Measurements from ENCODE around the gene DENND1A. TPM values are rescaled to one million over a fixed set of nuclear protein-coding genes. Genes with fewer than 3 reads are reported as not detected.

Gene DENND1A
- total RNA-seq, 1 experiment from 2014 or later: 19.7 TPM

- H3K27me3 ChIP-seq (ENCODE audit: control insufficient read depth, insufficient read depth, low read length): no peaks in the 10 kb centered on the region
- POLR2A ChIA-PET: interaction anchor here (0.6 kb wide), 1 partner anchor 9 kb away, joined by 4 read pairs; no protein-coding TSS in a partner anchor
- CTCF ChIA-PET: no interaction called here
Measured at GRCh38 chr9:123622711-123623241, 307.1 kb downstream of the DENND1A start.

DNA sequence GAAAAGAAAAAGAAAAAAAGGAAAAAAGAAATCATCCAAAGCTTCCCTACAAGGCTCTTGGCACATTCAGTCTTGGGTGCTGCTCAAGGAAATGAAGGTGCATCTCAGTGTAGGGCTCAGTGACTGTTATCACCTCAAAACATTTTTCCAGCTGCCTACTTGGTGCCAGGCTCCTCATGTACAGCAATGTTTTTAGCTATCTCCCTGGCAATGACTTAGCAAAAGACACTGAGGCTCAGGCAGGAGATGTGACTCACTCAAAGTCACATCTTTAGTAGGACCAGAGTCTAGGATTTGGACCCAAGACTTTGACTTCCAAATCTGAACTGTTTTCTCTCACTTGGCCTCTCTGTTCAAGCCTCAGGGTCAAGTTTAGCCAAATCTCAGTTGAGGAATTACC is 309.7 kb downstream of the DENND1A start:
- DNase-seq (ENCODE audit: low read depth, low spot score): no peak
- POLR2A ChIA-PET: no interaction called here

More at GRCh38 chr9:123622711-123623241, 307.1 kb downstream of the DENND1A start:
- Histone ChIP-seq H3K27ac (ENCODE audit: low read length) (no peak overlapping the region), H3K36me3 (ENCODE audit: control insufficient read depth, insufficient read depth, low read length) (no peaks in the 10 kb centered on the region; the same call in 1 of the 2 replicates), H3K4me1 (ENCODE audit: control insufficient read depth, insufficient read depth, low read length) (no peaks in the 10 kb centered on the region), H3K4me3 (ENCODE audit: low read depth in 2 of 2, low read length in 2 of 2) (no peak overlapping the region), H3K9me3 (ENCODE audit: control insufficient read depth, insufficient read depth, low read depth, low read length) (no peaks in the 10 kb centered on the region)
- no peak for TF ChIP-seq POLR2AphosphoS5 (IDR thresholded peaks at IDR 0.05; ENCODE audit: low read depth, low read length)
- intact Hi-C loops (cut with micrococcal nuclease; ENCODE audit: unreplicated experiment): no loop called here
- ATAC-seq (no peak), DNase-seq (ENCODE audit: low read depth, low spot score) (no peak)
- in situ Hi-C loops (cut with HindIII; ENCODE audit: low pct_unique_long_range_greater_than_20kb, low sequenced_read_pairs): no loop called here
- no TSS peak for BruUV-seq (replicated peaks)

More for the DNA sequence above, 309.7 kb downstream of the DENND1A start:
- BruUV-seq (replicated peaks): no TSS peak
- intact Hi-C loops (cut with micrococcal nuclease; ENCODE audit: unreplicated experiment): no loop called here
- Histone ChIP-seq H3K27me3 (ENCODE audit: control insufficient read depth, insufficient read depth, low read length) (no peaks in the 10 kb centered on the region), H3K27ac (ENCODE audit: low read length) (no peak overlapping the region), H3K36me3 (ENCODE audit: control insufficient read depth, insufficient read depth, low read length) (no peaks in the 10 kb centered on the region; the same call in 1 of the 2 replicates), H3K4me1 (ENCODE audit: control insufficient read depth, insufficient read depth, low read length) (no peaks in the 10 kb centered on the region), H3K9me3 (ENCODE audit: control insufficient read depth, insufficient read depth, low read depth, low read length) (no peaks in the 10 kb centered on the region), H3K4me3 (ENCODE audit: low read depth in 2 of 2, low read length in 2 of 2) (no peak overlapping the region)
- in situ Hi-C loops (cut with HindIII; ENCODE audit: low pct_unique_long_range_greater_than_20kb, low sequenced_read_pairs): no loop called here
- TF ChIP-seq POLR2AphosphoS5 (IDR thresholded peaks at IDR 0.05; ENCODE audit: low read depth, low read length): no peak
- TF ChIP-seq REST (IDR thresholded peaks at IDR 0.05; ENCODE audit: insufficient read depth in 1 of 2, low read depth in 2 of 2, low read length in 1 of 2): no peak
- TF ChIP-seq, protein P1, sequence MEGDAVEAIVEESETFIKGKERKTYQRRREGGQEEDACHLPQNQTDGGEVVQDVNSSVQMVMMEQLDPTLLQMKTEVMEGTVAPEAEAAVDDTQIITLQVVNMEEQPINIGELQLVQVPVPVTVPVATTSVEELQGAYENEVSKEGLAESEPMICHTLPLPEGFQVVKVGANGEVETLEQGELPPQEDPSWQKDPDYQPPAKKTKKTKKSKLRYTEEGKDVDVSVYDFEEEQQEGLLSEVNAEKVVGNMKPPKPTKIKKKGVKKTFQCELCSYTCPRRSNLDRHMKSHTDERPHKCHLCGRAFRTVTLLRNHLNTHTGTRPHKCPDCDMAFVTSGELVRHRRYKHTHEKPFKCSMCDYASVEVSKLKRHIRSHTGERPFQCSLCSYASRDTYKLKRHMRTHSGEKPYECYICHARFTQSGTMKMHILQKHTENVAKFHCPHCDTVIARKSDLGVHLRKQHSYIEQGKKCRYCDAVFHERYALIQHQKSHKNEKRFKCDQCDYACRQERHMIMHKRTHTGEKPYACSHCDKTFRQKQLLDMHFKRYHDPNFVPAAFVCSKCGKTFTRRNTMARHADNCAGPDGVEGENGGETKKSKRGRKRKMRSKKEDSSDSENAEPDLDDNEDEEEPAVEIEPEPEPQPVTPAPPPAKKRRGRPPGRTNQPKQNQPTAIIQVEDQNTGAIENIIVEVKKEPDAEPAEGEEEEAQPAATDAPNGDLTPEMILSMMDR (IDR thresholded peaks at IDR 0.05): no peak
- TF ChIP-seq TCF7L2 (IDR thresholded peaks at IDR 0.05; ENCODE audit: low read depth, low read length): no peak
- no peak for TF ChIP-seq SIN3A (IDR thresholded peaks at IDR 0.05; ENCODE audit: borderline replicate concordance, insufficient read depth, low read depth, low read length)
- no peak for ATAC-seq
- CTCF ChIA-PET: no interaction called here
